ENCODE measurements around the gene SCLY.

GRCh38 chr2:238098901-238099713, 38.3 kb downstream of the SCLY start:
- no peak for TF ChIP-seq CTCF (IDR thresholded peaks at IDR 0.05)
- TF ChIP-seq POLR2A (IDR thresholded peaks at IDR 0.05) = no peak
